ENCODE measurements around the gene ARMC9.

The ARMC9 gene

DNA sequence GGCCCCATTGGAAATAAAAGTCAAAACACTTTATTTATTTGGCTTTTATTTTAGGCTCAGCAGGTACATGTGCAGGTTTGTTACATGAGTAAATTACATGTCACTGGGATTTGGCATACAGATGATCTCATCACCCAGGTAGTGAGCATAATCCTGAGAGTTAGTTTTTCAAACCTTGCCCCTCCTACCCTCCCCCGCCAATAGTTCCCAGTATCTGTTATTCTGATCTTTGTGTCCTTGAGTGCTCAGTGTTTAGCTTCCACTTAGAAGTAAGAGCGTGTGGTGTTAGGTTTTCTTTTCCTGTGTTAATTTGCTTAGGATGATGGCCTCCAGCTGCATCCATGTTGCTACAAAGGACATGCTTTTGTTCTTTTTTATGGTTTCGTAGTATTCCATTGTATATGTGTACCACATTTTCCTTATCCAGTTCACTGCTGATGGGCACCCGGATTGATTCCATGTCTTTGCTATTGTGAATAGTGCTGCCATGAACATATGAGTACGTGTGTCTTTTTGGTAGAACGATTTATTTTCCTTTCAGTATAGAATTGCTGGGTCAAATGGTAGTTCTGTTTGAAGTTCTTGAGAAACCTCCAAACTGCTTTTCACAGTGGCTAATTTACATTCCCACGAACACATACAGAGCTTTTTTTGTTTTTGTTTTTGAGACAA, 47.9 kb downstream of the ARMC9 start:
- POLR2A ChIA-PET: no interaction called here
- Histone ChIP-seq H3K4me1 (ENCODE audit: control insufficient read depth, insufficient read depth, low read length) (peaks cover 22% of the 10 kb centered on the region), H3K36me3 (ENCODE audit: control insufficient read depth in 2 of 2, insufficient read depth in 1 of 2, low read length in 2 of 2) (peaks cover 0 to 4% of the 10 kb centered on the region in 2 experiments; a peak in 1 of 3 replicates), H3K9me3 (ENCODE audit: control insufficient read depth, insufficient read depth, low read depth, low read length) (no peaks in the 10 kb centered on the region), H3K4me3 (ENCODE audit: low read depth, low read length) (no peak overlapping the region), H3K27ac (ENCODE audit: extremely low read depth, low read depth, low read length) (no peak overlapping the region)
- CTCF ChIA-PET: interaction anchor here (0.5 to 0.9 kb wide), 5 partner anchors 24 to 408 kb away, joined by 3 to 5 read pairs (median 3); no protein-coding TSS in a partner anchor
- TF ChIP-seq OSR2 (tag by site-specific recombination; IDR thresholded peaks at IDR 0.05): no peak
- TF ChIP-seq, protein P1, sequence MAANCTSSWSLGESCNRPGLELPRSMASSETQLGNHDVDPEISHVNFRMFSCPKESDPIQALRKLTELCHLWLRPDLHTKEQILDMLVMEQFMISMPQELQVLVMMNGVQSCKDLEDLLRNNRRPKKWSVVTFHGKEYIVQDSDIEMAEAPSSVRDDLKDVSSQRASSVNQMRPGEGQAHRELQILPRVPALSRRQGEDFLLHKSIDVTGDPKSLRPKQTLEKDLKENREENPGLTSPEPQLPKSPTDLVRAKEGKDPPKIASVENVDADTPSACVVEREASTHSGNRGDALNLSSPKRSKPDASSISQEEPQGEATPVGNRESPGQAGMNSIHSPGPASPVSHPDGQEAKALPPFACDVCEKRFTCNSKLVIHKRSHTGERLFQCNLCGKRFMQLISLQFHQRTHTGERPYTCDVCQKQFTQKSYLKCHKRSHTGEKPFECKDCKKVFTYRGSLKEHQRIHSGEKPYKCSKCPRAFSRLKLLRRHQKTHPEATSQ (tag by site-specific recombination; IDR thresholded peaks at IDR 0.05): no peak
- TF ChIP-seq ZNF266 (tag by site-specific recombination; IDR thresholded peaks at IDR 0.05; ENCODE audit: low read depth): no peak
- TF ChIP-seq, protein P2, sequence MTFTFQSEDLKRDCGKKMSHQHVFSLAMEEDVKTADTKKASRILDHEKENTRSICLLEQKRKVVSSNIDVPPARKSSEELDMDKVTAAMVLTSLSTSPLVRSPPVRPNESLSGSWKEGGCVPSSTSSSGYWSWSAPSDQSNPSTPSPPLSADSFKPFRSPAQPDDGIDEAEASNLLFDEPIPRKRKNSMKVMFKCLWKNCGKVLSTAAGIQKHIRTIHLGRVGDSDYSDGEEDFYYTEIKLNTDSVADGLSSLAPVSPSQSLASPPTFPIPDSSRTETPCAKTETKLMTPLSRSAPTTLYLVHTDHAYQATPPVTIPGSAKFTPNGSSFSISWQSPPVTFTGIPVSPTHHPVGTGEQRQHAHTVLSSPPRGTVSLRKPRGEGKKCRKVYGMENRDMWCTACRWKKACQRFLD (tag by site-specific recombination; IDR thresholded peaks at IDR 0.05): no peak
- no peak for TF ChIP-seq ZSCAN30 (tag by site-specific recombination; IDR thresholded peaks at IDR 0.05)
- TF ChIP-seq ZNF23 (tag by site-specific recombination; IDR thresholded peaks at IDR 0.05; ENCODE audit: borderline replicate concordance): no peak
- TF ChIP-seq, protein P3, sequence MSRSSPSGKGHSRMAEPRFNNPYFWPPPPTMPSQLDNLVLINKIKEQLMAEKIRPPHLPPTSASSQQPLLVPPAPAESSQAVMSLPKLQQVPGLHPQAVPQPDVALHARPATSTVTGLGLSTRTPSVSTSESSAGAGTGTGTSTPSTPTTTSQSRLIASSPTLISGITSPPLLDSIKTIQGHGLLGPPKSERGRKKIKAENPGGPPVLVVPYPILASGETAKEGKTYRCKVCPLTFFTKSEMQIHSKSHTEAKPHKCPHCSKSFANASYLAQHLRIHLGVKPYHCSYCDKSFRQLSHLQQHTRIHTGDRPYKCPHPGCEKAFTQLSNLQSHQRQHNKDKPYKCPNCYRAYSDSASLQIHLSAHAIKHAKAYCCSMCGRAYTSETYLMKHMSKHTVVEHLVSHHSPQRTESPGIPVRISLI (tag by site-specific recombination; IDR thresholded peaks at IDR 0.05): no peak
- TF ChIP-seq KLF10 (tag by site-specific recombination; IDR thresholded peaks at IDR 0.05): no peak
- TF ChIP-seq SP3 (tag by site-specific recombination; IDR thresholded peaks at IDR 0.05): no peak
- no peak for TF ChIP-seq ZIC2 (tag by site-specific recombination; IDR thresholded peaks at IDR 0.05)
- TF ChIP-seq, protein P4, sequence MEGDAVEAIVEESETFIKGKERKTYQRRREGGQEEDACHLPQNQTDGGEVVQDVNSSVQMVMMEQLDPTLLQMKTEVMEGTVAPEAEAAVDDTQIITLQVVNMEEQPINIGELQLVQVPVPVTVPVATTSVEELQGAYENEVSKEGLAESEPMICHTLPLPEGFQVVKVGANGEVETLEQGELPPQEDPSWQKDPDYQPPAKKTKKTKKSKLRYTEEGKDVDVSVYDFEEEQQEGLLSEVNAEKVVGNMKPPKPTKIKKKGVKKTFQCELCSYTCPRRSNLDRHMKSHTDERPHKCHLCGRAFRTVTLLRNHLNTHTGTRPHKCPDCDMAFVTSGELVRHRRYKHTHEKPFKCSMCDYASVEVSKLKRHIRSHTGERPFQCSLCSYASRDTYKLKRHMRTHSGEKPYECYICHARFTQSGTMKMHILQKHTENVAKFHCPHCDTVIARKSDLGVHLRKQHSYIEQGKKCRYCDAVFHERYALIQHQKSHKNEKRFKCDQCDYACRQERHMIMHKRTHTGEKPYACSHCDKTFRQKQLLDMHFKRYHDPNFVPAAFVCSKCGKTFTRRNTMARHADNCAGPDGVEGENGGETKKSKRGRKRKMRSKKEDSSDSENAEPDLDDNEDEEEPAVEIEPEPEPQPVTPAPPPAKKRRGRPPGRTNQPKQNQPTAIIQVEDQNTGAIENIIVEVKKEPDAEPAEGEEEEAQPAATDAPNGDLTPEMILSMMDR (tag by site-specific recombination; IDR thresholded peaks at IDR 0.05): no peak
- TF ChIP-seq, protein P5, sequence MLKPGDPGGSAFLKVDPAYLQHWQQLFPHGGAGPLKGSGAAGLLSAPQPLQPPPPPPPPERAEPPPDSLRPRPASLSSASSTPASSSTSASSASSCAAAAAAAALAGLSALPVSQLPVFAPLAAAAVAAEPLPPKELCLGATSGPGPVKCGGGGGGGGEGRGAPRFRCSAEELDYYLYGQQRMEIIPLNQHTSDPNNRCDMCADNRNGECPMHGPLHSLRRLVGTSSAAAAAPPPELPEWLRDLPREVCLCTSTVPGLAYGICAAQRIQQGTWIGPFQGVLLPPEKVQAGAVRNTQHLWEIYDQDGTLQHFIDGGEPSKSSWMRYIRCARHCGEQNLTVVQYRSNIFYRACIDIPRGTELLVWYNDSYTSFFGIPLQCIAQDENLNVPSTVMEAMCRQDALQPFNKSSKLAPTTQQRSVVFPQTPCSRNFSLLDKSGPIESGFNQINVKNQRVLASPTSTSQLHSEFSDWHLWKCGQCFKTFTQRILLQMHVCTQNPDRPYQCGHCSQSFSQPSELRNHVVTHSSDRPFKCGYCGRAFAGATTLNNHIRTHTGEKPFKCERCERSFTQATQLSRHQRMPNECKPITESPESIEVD (tag by site-specific recombination; IDR thresholded peaks at IDR 0.05): no peak
- TF ChIP-seq ZNF707 (tag by site-specific recombination; IDR thresholded peaks at IDR 0.05): no peak
- TF ChIP-seq, protein P6, sequence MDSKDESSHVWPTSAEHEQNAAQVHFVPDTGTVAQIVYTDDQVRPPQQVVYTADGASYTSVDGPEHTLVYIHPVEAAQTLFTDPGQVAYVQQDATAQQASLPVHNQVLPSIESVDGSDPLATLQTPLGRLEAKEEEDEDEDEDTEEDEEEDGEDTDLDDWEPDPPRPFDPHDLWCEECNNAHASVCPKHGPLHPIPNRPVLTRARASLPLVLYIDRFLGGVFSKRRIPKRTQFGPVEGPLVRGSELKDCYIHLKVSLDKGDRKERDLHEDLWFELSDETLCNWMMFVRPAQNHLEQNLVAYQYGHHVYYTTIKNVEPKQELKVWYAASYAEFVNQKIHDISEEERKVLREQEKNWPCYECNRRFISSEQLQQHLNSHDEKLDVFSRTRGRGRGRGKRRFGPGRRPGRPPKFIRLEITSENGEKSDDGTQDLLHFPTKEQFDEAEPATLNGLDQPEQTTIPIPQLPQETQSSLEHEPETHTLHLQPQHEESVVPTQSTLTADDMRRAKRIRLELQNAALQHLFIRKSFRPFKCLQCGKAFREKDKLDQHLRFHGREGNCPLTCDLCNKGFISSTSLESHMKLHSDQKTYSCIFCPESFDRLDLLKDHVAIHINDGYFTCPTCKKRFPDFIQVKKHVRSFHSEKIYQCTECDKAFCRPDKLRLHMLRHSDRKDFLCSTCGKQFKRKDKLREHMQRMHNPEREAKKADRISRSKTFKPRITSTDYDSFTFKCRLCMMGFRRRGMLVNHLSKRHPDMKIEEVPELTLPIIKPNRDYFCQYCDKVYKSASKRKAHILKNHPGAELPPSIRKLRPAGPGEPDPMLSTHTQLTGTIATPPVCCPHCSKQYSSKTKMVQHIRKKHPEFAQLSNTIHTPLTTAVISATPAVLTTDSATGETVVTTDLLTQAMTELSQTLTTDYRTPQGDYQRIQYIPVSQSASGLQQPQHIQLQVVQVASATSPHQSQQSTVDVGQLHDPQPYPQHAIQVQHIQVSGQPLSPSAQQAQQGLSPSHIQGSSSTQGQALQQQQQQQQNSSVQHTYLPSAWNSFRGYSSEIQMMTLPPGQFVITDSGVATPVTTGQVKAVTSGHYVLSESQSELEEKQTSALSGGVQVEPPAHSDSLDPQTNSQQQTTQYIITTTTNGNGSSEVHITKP (tag by site-specific recombination; IDR thresholded peaks at IDR 0.05): no peak
- no peak for TF ChIP-seq GLI4 (tag by site-specific recombination; IDR thresholded peaks at IDR 0.05)
- TF ChIP-seq TRIM28 (IDR thresholded peaks at IDR 0.05; ENCODE audit: borderline replicate concordance, low read length): peak; percentile 80
- TF ChIP-seq EGR2 (tag by site-specific recombination; IDR thresholded peaks at IDR 0.05; ENCODE audit: low read depth): no peak
- TF ChIP-seq, protein P7, sequence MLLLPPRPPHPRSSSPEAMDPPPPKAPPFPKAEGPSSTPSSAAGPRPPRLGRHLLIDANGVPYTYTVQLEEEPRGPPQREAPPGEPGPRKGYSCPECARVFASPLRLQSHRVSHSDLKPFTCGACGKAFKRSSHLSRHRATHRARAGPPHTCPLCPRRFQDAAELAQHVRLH (tag by site-specific recombination; IDR thresholded peaks at IDR 0.05): peak; percentile 72
- peak; percentile 92 for TF ChIP-seq ZNF146 (tag by site-specific recombination; IDR thresholded peaks at IDR 0.05)
- TF ChIP-seq MEIS1 (CRISPR knock-in tag; IDR thresholded peaks at IDR 0.05; ENCODE audit: borderline replicate concordance): no peak
- TF ChIP-seq ZNF138 (tag by site-specific recombination; IDR thresholded peaks at IDR 0.05; ENCODE audit: borderline replicate concordance): no peak
- no peak for TF ChIP-seq ZNF501 (tag by site-specific recombination; IDR thresholded peaks at IDR 0.05)
- TF ChIP-seq YY2 (tag by site-specific recombination; IDR thresholded peaks at IDR 0.05): no peak
- TF ChIP-seq ZNF621 (tag by site-specific recombination; IDR thresholded peaks at IDR 0.05): no peak
- TF ChIP-seq ZFP37 (tag by site-specific recombination; IDR thresholded peaks at IDR 0.05): no peak
- TF ChIP-seq ZBTB1 (tag by site-specific recombination; IDR thresholded peaks at IDR 0.05): no peak
